Progenitor cell of endocrine pancreas (in vitro differentiated cells): Measurements from ENCODE around the gene SCNN1G. TPM values are rescaled to one million over a fixed set of nuclear protein-coding genes. Genes with fewer than 3 reads are reported as not detected.

ENCODE experiments used
- DNase-seq: peaks from one replicate; pipeline ENCODE4 v3.0.0; 2021; ENCODE audit warnings: low spot score; ENCODE audit not compliant: unreplicated experiment
- H3K27ac Mint-ChIP-seq: 2 replicates; pipeline ENCODE4 v1.8.0; 2021; ENCODE audit warnings: mild to moderate bottlenecking, moderate library complexity, mixed read lengths
- H3K27me3 Mint-ChIP-seq: 2 replicates; pipeline ENCODE4 v1.8.0; 2021; ENCODE audit warnings: mixed read lengths
- H3K36me3 Mint-ChIP-seq: 2 replicates; pipeline ENCODE4 v1.8.0; 2022; ENCODE audit warnings: mixed read lengths; ENCODE audit not compliant: insufficient read depth
- H3K4me1 Mint-ChIP-seq: 2 replicates; pipeline ENCODE4 v1.8.0; 2021; ENCODE audit warnings: low read depth, mixed read lengths
- H3K4me3 Mint-ChIP-seq: 2 replicates; pipeline ENCODE4 v1.8.0; 2021; ENCODE audit warnings: low read depth, mild to moderate bottlenecking, moderate library complexity, mixed read lengths
- H3K9me3 Mint-ChIP-seq: 2 replicates; pipeline ENCODE4 v1.8.0; 2021; ENCODE audit warnings: low read depth, mixed read lengths
- total RNA-seq: library from RNA; stranded (reverse); gene quantifications from 2 replicates; pipeline ENCODE4 v1.2.1, GENCODE V29; 2021
- TF ChIP-seq, protein P1 (sequence below): fragments of 200-600 bp; sonication (generic); IDR thresholded peaks from one replicate; pipeline ENCODE4 v1.5.0; 2021; ENCODE audit warnings: antibody characterized with exemption, mild to moderate bottlenecking; ENCODE audit not compliant: unreplicated experiment

The SCNN1G gene
- total RNA-seq, 1 donor from 2014 or later = 1.2 TPM

DNA sequence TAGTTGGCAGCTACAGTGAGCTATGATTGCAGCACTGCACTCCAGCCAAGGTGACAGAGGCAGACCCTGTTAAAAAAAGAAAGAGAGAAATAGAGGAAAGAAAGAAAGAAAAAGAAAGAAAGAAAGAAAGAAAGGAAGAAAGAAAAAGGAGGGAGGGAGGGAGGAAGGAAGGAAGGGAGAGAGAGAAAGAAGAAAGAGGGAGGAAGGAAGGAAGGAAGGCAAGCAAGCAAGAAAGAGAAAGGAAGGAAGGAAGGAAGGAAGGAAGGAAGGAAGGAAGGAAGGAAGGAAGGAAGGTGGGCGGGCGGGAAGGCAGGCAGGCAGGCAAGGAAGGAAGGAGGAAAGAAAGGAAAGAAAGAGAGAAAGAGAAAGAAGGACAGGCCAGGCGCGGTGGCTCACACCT lies 1.0 kb upstream of the SCNN1G start:
- Mint-ChIP-seq H3K4me1 (no peaks in the 10 kb centered on the region), H3K9me3 (no peaks in the 10 kb centered on the region), H3K27ac (no peak overlapping the region), H3K27me3 (peaks cover 56% of the 10 kb centered on the region), H3K4me3 (no peak overlapping the region), H3K36me3 (no peaks in the 10 kb centered on the region)
- TF ChIP-seq, protein P1, sequence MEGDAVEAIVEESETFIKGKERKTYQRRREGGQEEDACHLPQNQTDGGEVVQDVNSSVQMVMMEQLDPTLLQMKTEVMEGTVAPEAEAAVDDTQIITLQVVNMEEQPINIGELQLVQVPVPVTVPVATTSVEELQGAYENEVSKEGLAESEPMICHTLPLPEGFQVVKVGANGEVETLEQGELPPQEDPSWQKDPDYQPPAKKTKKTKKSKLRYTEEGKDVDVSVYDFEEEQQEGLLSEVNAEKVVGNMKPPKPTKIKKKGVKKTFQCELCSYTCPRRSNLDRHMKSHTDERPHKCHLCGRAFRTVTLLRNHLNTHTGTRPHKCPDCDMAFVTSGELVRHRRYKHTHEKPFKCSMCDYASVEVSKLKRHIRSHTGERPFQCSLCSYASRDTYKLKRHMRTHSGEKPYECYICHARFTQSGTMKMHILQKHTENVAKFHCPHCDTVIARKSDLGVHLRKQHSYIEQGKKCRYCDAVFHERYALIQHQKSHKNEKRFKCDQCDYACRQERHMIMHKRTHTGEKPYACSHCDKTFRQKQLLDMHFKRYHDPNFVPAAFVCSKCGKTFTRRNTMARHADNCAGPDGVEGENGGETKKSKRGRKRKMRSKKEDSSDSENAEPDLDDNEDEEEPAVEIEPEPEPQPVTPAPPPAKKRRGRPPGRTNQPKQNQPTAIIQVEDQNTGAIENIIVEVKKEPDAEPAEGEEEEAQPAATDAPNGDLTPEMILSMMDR = no peak
- no peak for DNase-seq

DNA sequence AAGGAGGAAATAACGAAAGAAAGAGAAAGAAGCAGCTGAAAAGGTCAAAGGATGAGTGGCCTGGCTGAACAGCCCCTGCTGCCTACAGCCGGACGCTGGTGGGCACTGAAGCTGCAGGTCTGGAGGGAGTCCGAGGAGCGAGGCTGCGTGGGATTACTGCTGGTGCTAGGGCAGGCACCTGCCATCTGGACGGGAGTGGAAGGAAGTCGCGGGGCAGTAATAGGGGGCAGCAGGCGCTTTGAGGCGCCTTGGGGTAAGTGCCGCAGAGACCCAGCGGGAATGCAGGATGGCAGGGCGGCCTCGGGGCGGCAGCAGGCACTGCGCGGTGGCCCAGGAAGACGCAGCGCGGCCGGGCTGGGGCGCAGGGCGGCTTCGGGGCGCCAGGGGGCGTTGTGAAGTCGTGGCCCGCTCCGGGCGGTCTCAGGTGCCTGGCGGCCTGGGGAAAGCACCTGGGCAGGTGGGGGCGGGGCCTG lies 303 bp upstream of the SCNN1G start:
- Mint-ChIP-seq H3K4me3 (no peak overlapping the region), H3K36me3 (no peaks in the 10 kb centered on the region), H3K27me3 (peaks cover 60% of the 10 kb centered on the region), H3K9me3 (no peaks in the 10 kb centered on the region), H3K4me1 (no peaks in the 10 kb centered on the region), H3K27ac (no peak overlapping the region)
- TF ChIP-seq, protein P1 = peak; percentile 93
- DNase-seq = peak; percentile 96

DNA sequence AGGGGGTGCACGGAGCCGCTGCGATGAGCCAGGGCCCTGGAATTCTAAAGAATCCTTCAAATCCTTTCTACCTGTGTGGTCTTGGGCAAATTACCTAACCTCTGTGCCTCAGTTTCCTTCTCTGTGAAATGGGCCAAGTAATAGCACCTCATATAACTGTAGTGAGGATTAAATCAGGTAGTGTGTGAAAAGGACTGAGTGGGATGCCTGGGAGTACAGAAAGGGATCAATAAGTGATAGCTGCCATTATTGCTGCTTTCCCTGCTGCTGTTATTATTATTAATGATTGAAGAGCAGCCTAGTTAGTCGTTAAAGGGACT lies 958 bp downstream of the SCNN1G start:
- TF ChIP-seq, protein P1 = no peak
- H3K27me3 Mint-ChIP-seq = peaks cover 70% of the 10 kb centered on the region

DNA sequence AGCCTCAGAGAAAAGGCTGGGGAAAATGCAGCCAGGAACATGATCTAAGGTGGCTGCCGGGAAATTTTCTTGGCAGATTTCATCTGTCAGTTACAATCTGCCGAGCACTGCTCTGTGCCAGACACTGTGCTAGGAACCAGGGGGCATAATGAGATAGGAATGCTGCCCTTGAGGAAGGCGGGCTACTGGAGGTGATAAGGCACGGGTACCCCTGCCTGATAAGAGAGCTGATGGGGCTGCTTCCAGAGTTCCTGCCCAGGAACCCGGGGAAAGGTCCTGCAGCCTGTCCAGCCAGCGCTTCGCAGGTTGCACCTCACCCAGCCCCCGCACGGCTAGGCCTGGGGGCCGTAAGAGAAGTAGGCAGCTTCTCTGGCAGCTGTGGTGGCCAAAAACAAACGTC lies 3.1 kb downstream of the SCNN1G start:
- DNase-seq = no peak
- H3K27ac Mint-ChIP-seq = no peak overlapping the region
- H3K4me3 Mint-ChIP-seq = no peak overlapping the region
- peaks cover 73% of the 10 kb centered on the region for H3K27me3 Mint-ChIP-seq
- H3K4me1 Mint-ChIP-seq = no peaks in the 10 kb centered on the region
- no peaks in the 10 kb centered on the region for H3K36me3 Mint-ChIP-seq
- H3K9me3 Mint-ChIP-seq = no peaks in the 10 kb centered on the region
- TF ChIP-seq, protein P1 = no peak

More for the DNA sequence above, 958 bp downstream of the SCNN1G start:
- Mint-ChIP-seq H3K4me3 (peak overlapping the region; percentile 49), H3K27ac (no peak overlapping the region), H3K4me1 (no peaks in the 10 kb centered on the region), H3K36me3 (no peaks in the 10 kb centered on the region), H3K9me3 (no peaks in the 10 kb centered on the region)
- no peak for DNase-seq

DNA sequence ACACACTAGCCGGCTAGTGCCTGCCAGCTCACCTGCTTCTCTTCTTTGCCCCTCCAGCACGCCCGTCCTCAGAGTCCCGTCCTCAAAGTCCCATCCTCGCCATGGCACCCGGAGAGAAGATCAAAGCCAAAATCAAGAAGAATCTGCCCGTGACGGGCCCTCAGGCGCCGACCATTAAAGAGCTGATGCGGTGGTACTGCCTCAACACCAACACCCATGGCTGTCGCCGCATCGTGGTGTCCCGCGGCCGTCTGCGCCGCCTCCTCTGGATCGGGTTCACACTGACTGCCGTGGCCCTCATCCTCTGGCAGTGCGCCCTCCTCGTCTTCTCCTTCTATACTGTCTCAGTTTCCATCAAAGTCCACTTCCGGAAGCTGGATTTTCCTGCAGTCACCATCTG lies 3.6 kb downstream of the SCNN1G start:
- H3K4me1 Mint-ChIP-seq = no peaks in the 10 kb centered on the region
- DNase-seq = no peak
- peaks cover 69% of the 10 kb centered on the region for H3K27me3 Mint-ChIP-seq
- no peaks in the 10 kb centered on the region for H3K9me3 Mint-ChIP-seq
- no peak overlapping the region for H3K27ac Mint-ChIP-seq
- TF ChIP-seq, protein P1 = no peak
- H3K36me3 Mint-ChIP-seq = no peaks in the 10 kb centered on the region
- no peak overlapping the region for H3K4me3 Mint-ChIP-seq
